ENCODE measurements around the gene MAPK14.

Gene MAPK14

GRCh38 chr6:36113049-36113448, 85.4 kb downstream of the MAPK14 start:
- H3K4me3 ChIP-seq (ENCODE audit: low read length), result no peak overlapping the region

GRCh38 chr6:36113703-36114102, 86.1 kb downstream of the MAPK14 start:
- Histone ChIP-seq H3K4me2 (ENCODE audit: low read depth, low read length) (no peak overlapping the region), H3K4me1 (ENCODE audit: low read length) (peaks cover 40% of the 10 kb centered on the region), H3K27ac (ENCODE audit: low read length) (peak overlapping the region; percentile 22; the same call in 1 of the 2 replicates), H3K36me3 (replicated peaks; ENCODE audit: insufficient read depth, low read length) (no peaks in the 10 kb centered on the region), H3K9me3 (replicated peaks; ENCODE audit: insufficient read depth, low read length) (no peaks in the 10 kb centered on the region), H3F3A (ENCODE audit: insufficient read depth, low read length) (peaks cover 4% of the 10 kb centered on the region), H3K4me3 (ENCODE audit: low read length) (no peak overlapping the region), H3K9me2 (replicated peaks; ENCODE audit: insufficient read depth, low read length) (no peaks in the 10 kb centered on the region), H2AFZ (ENCODE audit: low read length) (no peak overlapping the region), H3K27me3 (replicated peaks; ENCODE audit: insufficient read depth, low read length) (no peaks in the 10 kb centered on the region), H3K79me2 (ENCODE audit: low read length) (no peaks in the 10 kb centered on the region), H4K20me1 (ENCODE audit: insufficient read depth, low read length) (no peaks in the 10 kb centered on the region), H3K9ac (ENCODE audit: low read length) (no peak overlapping the region)
- TF ChIP-seq EZH2phosphoT487 (IDR thresholded peaks at IDR 0.05; ENCODE audit: low read length) (no peak), EZH2 (optimal IDR thresholded peaks at IDR 0.05; ENCODE audit: low read depth, low read length) (no peak), CTCF (IDR thresholded peaks at IDR 0.05; ENCODE audit: low read length) (no peak)
- DNase-seq, result no peak

More at GRCh38 chr6:36113049-36113448, 85.4 kb downstream of the MAPK14 start:
- no peak overlapping the region for H2AFZ ChIP-seq (ENCODE audit: low read length)
- no peaks in the 10 kb centered on the region for H3K36me3 ChIP-seq (replicated peaks; ENCODE audit: insufficient read depth, low read length)
- H3K4me1 ChIP-seq (ENCODE audit: low read length), result peaks cover 40% of the 10 kb centered on the region
- TF ChIP-seq EZH2phosphoT487 (IDR thresholded peaks at IDR 0.05; ENCODE audit: low read length) (no peak), EZH2 (optimal IDR thresholded peaks at IDR 0.05; ENCODE audit: low read depth, low read length) (no peak), CTCF (IDR thresholded peaks at IDR 0.05; ENCODE audit: low read length) (no peak)
- H3K79me2 ChIP-seq (ENCODE audit: low read length), result no peaks in the 10 kb centered on the region
- no peak overlapping the region for H3K9ac ChIP-seq (ENCODE audit: low read length)
- H4K20me1 ChIP-seq (ENCODE audit: insufficient read depth, low read length), result no peaks in the 10 kb centered on the region
- no peaks in the 10 kb centered on the region for H3K9me2 ChIP-seq (replicated peaks; ENCODE audit: insufficient read depth, low read length)
- no peak for DNase-seq
- peak overlapping the region; percentile 22; the same call in 1 of the 2 replicates for H3K27ac ChIP-seq (ENCODE audit: low read length)
- H3K4me2 ChIP-seq (ENCODE audit: low read depth, low read length), result no peak overlapping the region
- H3K9me3 ChIP-seq (replicated peaks; ENCODE audit: insufficient read depth, low read length), result no peaks in the 10 kb centered on the region
- no peaks in the 10 kb centered on the region for H3K27me3 ChIP-seq (replicated peaks; ENCODE audit: insufficient read depth, low read length)
- peaks cover 4% of the 10 kb centered on the region for H3F3A ChIP-seq (ENCODE audit: insufficient read depth, low read length)

- Histone ChIP-seq H2AFZ (ENCODE audit: low read length) (no peak overlapping the region), H3F3A (ENCODE audit: insufficient read depth, low read length) (peaks cover 4% of the 10 kb centered on the region), H3K36me3 (replicated peaks; ENCODE audit: insufficient read depth, low read length) (no peaks in the 10 kb centered on the region), H3K27ac (ENCODE audit: low read length) (peak overlapping the region; percentile 60; the same call in 1 of the 2 replicates), H3K27me3 (replicated peaks; ENCODE audit: insufficient read depth, low read length) (no peaks in the 10 kb centered on the region), H3K9me2 (replicated peaks; ENCODE audit: insufficient read depth, low read length) (no peaks in the 10 kb centered on the region), H3K9ac (ENCODE audit: low read length) (no peak overlapping the region), H3K4me2 (ENCODE audit: low read depth, low read length) (peak overlapping the region; percentile 71; the same call in 1 of the 2 replicates), H4K20me1 (ENCODE audit: insufficient read depth, low read length) (no peaks in the 10 kb centered on the region), H3K4me3 (ENCODE audit: low read length) (peak overlapping the region; percentile 16; the same call in 1 of the 2 replicates), H3K79me2 (ENCODE audit: low read length) (no peaks in the 10 kb centered on the region), H3K9me3 (replicated peaks; ENCODE audit: insufficient read depth, low read length) (no peaks in the 10 kb centered on the region), H3K4me1 (ENCODE audit: low read length) (peaks cover 40% of the 10 kb centered on the region)
- TF ChIP-seq EZH2 (optimal IDR thresholded peaks at IDR 0.05; ENCODE audit: low read depth, low read length), result no peak
- DNase-seq, result peak; percentile 61
Observed at GRCh38 chr6:36114798-36115408, 87.3 kb downstream of the MAPK14 start.

GRCh38 chr6:36115412-36115811, 87.8 kb downstream of the MAPK14 start:
- Histone ChIP-seq H3K79me2 (ENCODE audit: low read length) (no peaks in the 10 kb centered on the region), H3K27ac (ENCODE audit: low read length) (peak overlapping the region; percentile 60; the same call in 1 of the 2 replicates), H3K4me2 (ENCODE audit: low read depth, low read length) (peak overlapping the region; percentile 71; the same call in 1 of the 2 replicates), H3K9ac (ENCODE audit: low read length) (no peak overlapping the region), H3K27me3 (replicated peaks; ENCODE audit: insufficient read depth, low read length) (no peaks in the 10 kb centered on the region), H3K4me3 (ENCODE audit: low read length) (no peak overlapping the region), H2AFZ (ENCODE audit: low read length) (no peak overlapping the region), H3K9me2 (replicated peaks; ENCODE audit: insufficient read depth, low read length) (no peaks in the 10 kb centered on the region), H3K4me1 (ENCODE audit: low read length) (peaks cover 42% of the 10 kb centered on the region), H3F3A (ENCODE audit: insufficient read depth, low read length) (peaks cover 4% of the 10 kb centered on the region), H3K9me3 (replicated peaks; ENCODE audit: insufficient read depth, low read length) (no peaks in the 10 kb centered on the region), H4K20me1 (ENCODE audit: insufficient read depth, low read length) (no peaks in the 10 kb centered on the region), H3K36me3 (replicated peaks; ENCODE audit: insufficient read depth, low read length) (no peaks in the 10 kb centered on the region)
- TF ChIP-seq CTCF (IDR thresholded peaks at IDR 0.05; ENCODE audit: low read length), result no peak
- no peak for TF ChIP-seq EZH2 (optimal IDR thresholded peaks at IDR 0.05; ENCODE audit: low read depth, low read length)
- TF ChIP-seq EZH2phosphoT487 (IDR thresholded peaks at IDR 0.05; ENCODE audit: low read length), result no peak
- DNase-seq, result no peak

Data from MM.1S (cell line).